ENCODE measurements around the gene RAPGEF1. TPM values are rescaled to one million over a fixed set of nuclear protein-coding genes. Genes with fewer than 3 reads are reported as not detected.

The RAPGEF1 gene
- total and polyA plus RNA-seq, 7 experiments from 2014 or later = 1.2 to 181 (median 84.8) TPM

DNA sequence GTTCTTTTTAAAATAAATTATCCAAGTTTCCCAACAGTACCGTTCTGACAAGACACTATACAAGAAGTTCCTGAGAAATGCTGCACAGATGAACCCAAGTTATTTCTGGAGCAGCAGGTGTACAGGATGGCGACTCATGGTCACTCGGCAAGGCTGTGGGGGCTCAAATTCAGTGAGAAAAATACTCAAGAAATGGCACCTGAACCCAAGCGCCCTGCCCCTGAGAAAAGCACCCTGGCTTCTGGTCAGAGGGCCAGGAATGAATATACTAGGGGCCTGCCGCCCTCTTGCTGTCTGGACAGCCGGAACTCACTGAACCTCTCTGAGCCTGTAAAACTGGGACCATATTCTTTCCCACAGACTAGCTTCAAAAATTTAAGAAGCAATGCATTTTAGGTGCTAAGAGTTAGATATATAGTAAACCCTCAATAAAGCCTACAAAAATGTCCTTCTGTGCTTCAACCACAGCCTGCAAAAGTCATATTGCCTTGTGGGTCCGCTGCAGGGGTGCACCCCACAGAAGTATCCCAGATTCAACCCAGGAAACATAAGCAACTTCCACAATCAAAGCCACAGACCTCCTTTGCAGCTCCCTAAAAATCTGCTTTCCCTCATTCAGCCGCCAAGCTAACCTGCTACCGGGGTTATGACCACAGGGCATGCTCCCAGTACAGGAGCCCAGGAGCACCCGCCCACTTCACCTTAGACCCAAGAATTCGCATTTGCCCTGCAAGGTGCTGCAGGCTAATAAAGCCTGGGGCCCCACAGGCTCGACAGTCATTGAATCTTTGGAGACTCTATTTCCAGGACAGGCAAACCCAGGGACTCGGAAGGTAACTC lies 1.4 kb downstream of the RAPGEF1 start:
- intact Hi-C loops (cut with micrococcal nuclease) = loop anchor here (1.0 to 10.0 kb wide), 4 partner anchors 9 to 484 kb away; no protein-coding TSS in a partner anchor
- Histone ChIP-seq H3K27me3 (ENCODE audit: control insufficient read depth in 2 of 2, insufficient read depth in 2 of 2, low read length in 2 of 2) (no peaks in the 10 kb centered on the region), H3K36me3 (ENCODE audit: control insufficient read depth in 2 of 3, insufficient read depth in 3 of 3, low read length in 3 of 3) (no peaks in the 10 kb centered on the region), H3K27ac (ENCODE audit: low read depth, low read length) (peak overlapping the region; percentile 68), H3K9me3 (ENCODE audit: control insufficient read depth in 2 of 3, low read length in 3 of 3) (no peaks in the 10 kb centered on the region), H3K4me1 (ENCODE audit: control insufficient read depth in 2 of 2, insufficient read depth in 2 of 2, low read length in 2 of 2) (peaks cover 53 to 62% of the 10 kb centered on the region in 2 donors), H3K4me3 (ENCODE audit: low read length) (peak overlapping the region; percentile 80)
- ChIA-PET CTCF (interaction anchor here (1.0 to 2.8 kb wide), 5 partner anchors 11 to 160 kb away, joined by 3 to 20 read pairs (median 5); no protein-coding TSS in a partner anchor), POLR2A (interaction anchor here (0.8 to 2.7 kb wide), 6 partner anchors 9 to 238 kb away, joined by 3 to 10 read pairs (median 4); no protein-coding TSS in a partner anchor)
- peaks cover 0 to 32% (median 0%) of the 10 kb centered on the region in 5 donors for H3K36me3 Mint-ChIP-seq
- no peaks in the 10 kb centered on the region for H3K9me3 Mint-ChIP-seq
- DNase-seq (no peak), ATAC-seq (no peak)
- peak overlapping the region; percentile 80 to 96 (median 92) for H3K4me3 Mint-ChIP-seq
- H3K4me1 Mint-ChIP-seq = peaks cover 44 to 63% (median 59%) of the 10 kb centered on the region in 7 donors
- H3K27ac Mint-ChIP-seq = peak overlapping the region; percentile 80 to 96 (median 92)
- no peaks in the 10 kb centered on the region for H3K27me3 Mint-ChIP-seq

DNA sequence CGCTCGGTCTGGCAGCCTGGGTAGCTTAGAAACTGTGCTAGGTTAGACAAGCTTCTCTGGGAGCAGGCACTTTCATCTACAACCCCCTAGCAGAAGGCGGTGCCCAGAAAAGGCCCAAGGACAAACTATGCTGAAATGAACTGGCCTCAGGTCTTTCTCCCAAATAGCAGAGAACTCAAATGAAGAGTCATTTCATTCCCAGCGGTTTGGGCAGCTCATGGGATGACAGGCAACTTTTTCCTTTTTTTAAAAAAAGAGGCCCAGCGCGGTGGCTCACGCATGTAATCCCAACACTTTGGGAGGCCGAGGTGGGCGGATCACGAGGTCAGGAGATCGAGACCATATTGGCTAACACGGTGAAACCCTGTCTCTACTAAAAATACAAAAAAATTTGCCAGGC lies 2.5 kb downstream of the RAPGEF1 start:
- H3K36me3 Mint-ChIP-seq = peaks cover 0 to 34% (median 0%) of the 10 kb centered on the region in 5 donors
- Histone ChIP-seq H3K9me3 (ENCODE audit: control insufficient read depth in 2 of 3, low read length in 3 of 3) (no peaks in the 10 kb centered on the region), H3K27ac (ENCODE audit: low read depth, low read length) (peak overlapping the region; percentile 45), H3K4me3 (ENCODE audit: low read length) (peak overlapping the region; percentile 21), H3K4me1 (ENCODE audit: control insufficient read depth in 2 of 2, insufficient read depth in 2 of 2, low read length in 2 of 2) (peaks cover 58 to 59% of the 10 kb centered on the region in 2 donors), H3K36me3 (ENCODE audit: control insufficient read depth in 2 of 3, insufficient read depth in 3 of 3, low read length in 3 of 3) (no peaks in the 10 kb centered on the region), H3K27me3 (ENCODE audit: control insufficient read depth in 2 of 2, insufficient read depth in 2 of 2, low read length in 2 of 2) (no peaks in the 10 kb centered on the region)
- ChIA-PET CTCF (interaction anchor here (0.7 to 2.8 kb wide), 5 partner anchors 10 to 146 kb away, joined by 3 to 20 read pairs (median 4); no protein-coding TSS in a partner anchor), POLR2A (interaction anchor here (0.7 to 1.5 kb wide), 3 partner anchors 10 to 158 kb away, joined by 3 to 5 read pairs (median 4); no protein-coding TSS in a partner anchor)
- H3K4me3 Mint-ChIP-seq = peak overlapping the region in 9 of 10 donors; percentile 58 to 89 (median 76)
- H3K27me3 Mint-ChIP-seq = no peaks in the 10 kb centered on the region
- H3K4me1 Mint-ChIP-seq = peaks cover 48 to 63% (median 61%) of the 10 kb centered on the region in 7 donors
- H3K9me3 Mint-ChIP-seq = no peaks in the 10 kb centered on the region
- intact Hi-C loops (cut with micrococcal nuclease) = loop anchor here (5.0 to 10.0 kb wide), 2 partner anchors 340 to 483 kb away; no protein-coding TSS in a partner anchor
- no peak for DNase-seq
- ATAC-seq = no peak
- peak overlapping the region; percentile 84 to 99 (median 90) for H3K27ac Mint-ChIP-seq

DNA sequence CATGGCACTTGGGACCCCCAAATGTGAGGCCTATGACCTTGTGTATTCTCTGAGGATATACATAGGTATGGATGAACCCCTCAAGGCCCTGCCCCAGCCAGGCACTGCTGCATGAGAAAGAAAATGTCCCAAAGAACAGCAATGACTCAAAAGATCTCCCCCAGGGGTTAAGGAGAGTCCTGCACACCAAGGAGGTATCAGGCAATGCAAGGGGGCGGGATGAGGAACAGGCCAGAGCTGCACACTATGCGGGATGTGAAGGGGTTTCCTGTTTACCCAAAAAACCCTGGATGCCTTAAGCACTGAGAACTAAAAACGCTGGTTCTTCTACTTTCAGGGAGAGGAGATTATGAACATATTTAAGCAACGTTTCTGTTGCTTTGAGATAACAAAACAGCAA lies 3.4 kb downstream of the RAPGEF1 start:
- Histone ChIP-seq H3K27me3 (ENCODE audit: control insufficient read depth in 2 of 2, insufficient read depth in 2 of 2, low read length in 2 of 2) (no peaks in the 10 kb centered on the region), H3K9me3 (ENCODE audit: control insufficient read depth in 2 of 3, low read length in 3 of 3) (no peaks in the 10 kb centered on the region), H3K4me1 (ENCODE audit: control insufficient read depth in 2 of 2, insufficient read depth in 2 of 2, low read length in 2 of 2) (peaks cover 68% of the 10 kb centered on the region in 2 donors), H3K36me3 (ENCODE audit: control insufficient read depth in 2 of 3, insufficient read depth in 3 of 3, low read length in 3 of 3) (no peaks in the 10 kb centered on the region), H3K27ac (ENCODE audit: low read depth, low read length) (peak overlapping the region; percentile 45), H3K4me3 (ENCODE audit: low read length) (peak overlapping the region; percentile 21)
- peak overlapping the region; percentile 58 to 89 (median 76) for H3K4me3 Mint-ChIP-seq
- H3K27me3 Mint-ChIP-seq = no peaks in the 10 kb centered on the region
- H3K36me3 Mint-ChIP-seq = peaks cover 0 to 40% (median 0%) of the 10 kb centered on the region in 5 donors
- no peak for ATAC-seq
- ChIA-PET CTCF (interaction anchor here (0.6 to 1.3 kb wide), 4 partner anchors 8 to 138 kb away, joined by 3 to 4 read pairs (median 4); no protein-coding TSS in a partner anchor), POLR2A (interaction anchor here (0.5 to 1.5 kb wide), 4 partner anchors 9 to 1046 kb away, joined by 3 to 4 read pairs (median 3); no protein-coding TSS in a partner anchor)
- H3K4me1 Mint-ChIP-seq = peaks cover 56 to 73% (median 70%) of the 10 kb centered on the region in 7 donors
- H3K9me3 Mint-ChIP-seq = no peaks in the 10 kb centered on the region
- H3K27ac Mint-ChIP-seq = peak overlapping the region; percentile 84 to 99 (median 90)
- intact Hi-C loops (cut with micrococcal nuclease) = loop anchor here (5.0 to 10.0 kb wide), 2 partner anchors 339 to 482 kb away; no protein-coding TSS in a partner anchor
- DNase-seq = no peak

DNA sequence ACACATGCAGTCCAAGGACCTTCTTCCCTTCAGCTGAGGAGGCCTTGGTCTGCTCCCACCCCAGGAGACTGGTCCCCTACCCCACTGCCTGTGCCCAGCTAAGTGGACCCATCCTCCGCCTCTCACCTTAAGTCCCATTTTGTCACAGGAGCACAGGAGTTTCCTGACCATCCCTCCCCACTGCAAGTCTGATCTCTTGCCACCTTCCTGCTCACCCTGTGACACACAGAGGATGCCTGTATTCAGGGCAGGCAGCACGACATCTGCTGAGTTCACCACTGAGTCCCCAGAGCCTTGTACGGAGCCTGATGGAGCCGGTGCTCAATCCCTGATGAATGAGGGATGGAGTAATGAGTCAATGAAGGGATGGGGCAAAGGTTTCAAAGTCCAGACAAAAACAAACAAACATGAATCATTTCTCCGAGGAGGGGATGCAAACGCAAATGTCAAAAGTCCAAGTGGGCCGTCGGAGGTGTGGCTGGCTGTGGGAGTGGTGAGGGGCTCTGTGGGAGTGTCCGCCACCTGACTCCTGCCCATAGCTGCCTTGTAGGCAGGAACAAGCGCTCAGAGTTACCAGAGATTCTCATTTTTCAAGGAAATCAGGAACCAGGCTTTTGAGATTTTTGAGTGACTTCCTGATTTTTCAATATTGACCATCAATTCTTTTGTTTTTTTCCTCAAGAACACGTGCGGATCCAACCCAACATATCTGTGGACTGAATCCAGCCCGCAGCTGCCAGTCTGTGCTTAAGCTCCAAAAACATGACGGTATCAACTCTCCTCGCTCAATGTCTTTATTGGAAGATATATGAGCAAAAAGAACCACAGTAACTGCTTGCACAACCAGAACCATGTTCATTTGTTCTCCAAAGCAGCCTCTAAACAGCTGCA lies 4.4 kb downstream of the RAPGEF1 start:
- H3K27me3 Mint-ChIP-seq = no peaks in the 10 kb centered on the region
- intact Hi-C loops (cut with micrococcal nuclease) = loop anchor here (5.0 to 10.0 kb wide), 2 partner anchors 338 to 481 kb away; no protein-coding TSS in a partner anchor
- peak overlapping the region; percentile 73 for H3K27ac ChIP-seq (ENCODE audit: low read depth, low read length)
- ATAC-seq (no peak), DNase-seq (no peak)
- POLR2A ChIA-PET = interaction anchor here (0.6 to 1.1 kb wide), 2 partner anchors 10 to 338 kb away, joined by 3 to 5 read pairs; no protein-coding TSS in a partner anchor
- no peaks in the 10 kb centered on the region for H3K9me3 Mint-ChIP-seq
- H3K27me3 ChIP-seq (ENCODE audit: control insufficient read depth in 2 of 2, insufficient read depth in 2 of 2, low read length in 2 of 2) = no peaks in the 10 kb centered on the region
- CTCF ChIA-PET = interaction anchor here (0.7 to 1.0 kb wide), 2 partner anchors 9 to 137 kb away, joined by 3 to 4 read pairs; no protein-coding TSS in a partner anchor
- peaks cover 60 to 83% (median 79%) of the 10 kb centered on the region in 7 donors for H3K4me1 Mint-ChIP-seq
- peak overlapping the region; percentile 46 for H3K4me3 ChIP-seq (ENCODE audit: low read length)
- peak overlapping the region; percentile 58 to 89 (median 82) for H3K4me3 Mint-ChIP-seq
- peak overlapping the region; percentile 84 to 99 (median 90) for H3K27ac Mint-ChIP-seq
- H3K36me3 ChIP-seq (ENCODE audit: control insufficient read depth in 2 of 3, insufficient read depth in 3 of 3, low read length in 3 of 3) = no peaks in the 10 kb centered on the region
- H3K9me3 ChIP-seq (ENCODE audit: control insufficient read depth in 2 of 3, low read length in 3 of 3) = no peaks in the 10 kb centered on the region
- H3K4me1 ChIP-seq (ENCODE audit: control insufficient read depth in 2 of 2, insufficient read depth in 2 of 2, low read length in 2 of 2) = peaks cover 76 to 77% of the 10 kb centered on the region in 2 donors
- H3K36me3 Mint-ChIP-seq = peaks cover 0 to 40% (median 0%) of the 10 kb centered on the region in 5 donors

DNA sequence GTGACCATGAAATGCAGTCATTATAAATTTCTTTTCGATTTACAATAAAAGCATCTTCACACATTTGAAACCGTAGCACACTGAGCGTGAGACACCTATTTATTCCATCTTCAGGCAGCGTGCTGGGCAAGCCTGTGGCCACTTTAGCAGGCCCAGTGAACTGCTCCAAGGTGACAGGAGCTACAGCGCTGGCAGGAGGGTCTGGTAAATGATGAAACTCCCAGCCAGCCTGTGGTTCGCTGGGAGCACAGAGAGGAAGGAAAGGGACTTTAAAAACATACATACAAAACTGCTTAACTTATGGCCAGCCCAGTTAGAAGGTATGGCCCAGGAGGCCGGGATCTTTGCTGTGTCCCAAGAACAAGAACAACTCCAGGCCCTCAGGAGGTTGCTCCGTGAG lies 5.1 kb downstream of the RAPGEF1 start:
- POLR2A ChIA-PET = interaction anchor here (1.1 to 4.1 kb wide), 2 partner anchors 9 to 56 kb away, joined by 3 to 26 read pairs; no protein-coding TSS in a partner anchor
- Histone ChIP-seq H3K4me3 (ENCODE audit: low read length) (peak overlapping the region; percentile 46), H3K27me3 (ENCODE audit: control insufficient read depth in 2 of 2, insufficient read depth in 2 of 2, low read length in 2 of 2) (no peaks in the 10 kb centered on the region), H3K9me3 (ENCODE audit: control insufficient read depth in 2 of 3, low read length in 3 of 3) (no peaks in the 10 kb centered on the region), H3K36me3 (ENCODE audit: control insufficient read depth in 2 of 3, insufficient read depth in 3 of 3, low read length in 3 of 3) (no peaks in the 10 kb centered on the region), H3K27ac (ENCODE audit: low read depth, low read length) (peak overlapping the region; percentile 73), H3K4me1 (ENCODE audit: control insufficient read depth in 2 of 2, insufficient read depth in 2 of 2, low read length in 2 of 2) (peaks cover 76 to 78% of the 10 kb centered on the region in 2 donors)
- CTCF ChIA-PET = no interaction called here
- ATAC-seq = no peak
- Mint-ChIP-seq H3K9me3 (no peaks in the 10 kb centered on the region), H3K36me3 (peaks cover 0 to 42% (median 0%) of the 10 kb centered on the region in 5 donors), H3K27me3 (no peaks in the 10 kb centered on the region), H3K4me1 (peaks cover 60 to 88% (median 84%) of the 10 kb centered on the region in 7 donors), H3K4me3 (peak overlapping the region; percentile 76 to 89 (median 82)), H3K27ac (peak overlapping the region; percentile 84 to 99 (median 90))
- intact Hi-C loops (cut with micrococcal nuclease) = loop anchor here (5.0 to 10.0 kb wide), 3 partner anchors 232 to 480 kb away; partner anchors contain the start of gene POMT1 (in 1 of the 2)
- DNase-seq = no peak

All from naive thymus-derived CD4-positive, alpha-beta T cell (primary cell).